Measurements from ENCODE around the gene EYA2. TPM values are rescaled to one million over a fixed set of nuclear protein-coding genes. Genes with fewer than 3 reads are reported as not detected.

The EYA2 gene
- total RNA-seq, 2 experiments from 2014 or later, result not detected

DNA sequence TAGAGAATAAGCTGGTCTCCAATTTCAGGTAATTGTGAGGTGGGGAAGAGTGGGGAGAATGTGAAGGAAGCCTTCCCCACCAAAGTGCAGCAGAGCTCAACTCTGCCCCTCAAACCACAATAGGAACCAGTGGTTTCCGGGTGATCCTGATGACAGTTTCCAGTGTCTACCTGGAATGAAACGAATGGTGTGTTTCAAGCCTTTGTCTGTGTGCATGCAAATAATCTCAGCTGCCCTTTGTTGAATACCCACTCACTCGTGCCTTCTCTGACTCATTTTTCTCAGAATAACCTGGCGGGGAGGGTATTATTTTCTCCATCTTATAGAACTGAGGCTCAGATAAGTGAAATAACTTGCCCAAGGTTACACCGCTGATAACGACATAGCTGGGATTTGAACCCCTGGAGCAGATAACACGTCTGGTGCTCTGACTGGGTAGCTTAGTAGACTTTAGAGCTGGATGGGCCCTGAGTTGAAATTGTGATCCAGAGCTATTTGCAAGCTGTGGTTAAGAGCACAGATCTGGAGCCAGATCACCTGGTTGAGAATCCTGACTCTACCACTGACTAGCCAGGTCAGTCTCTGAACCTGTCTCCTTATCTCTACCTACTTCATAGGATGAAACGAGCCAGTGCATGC is 85.1 kb downstream of the EYA2 start:
- Mint-ChIP-seq H3K4me1 (ENCODE audit: low read depth) (peaks cover 6% of the 10 kb centered on the region), H3K9me3 (peaks cover 14% of the 10 kb centered on the region), H3K4me3 (no peak overlapping the region), H3K36me3 (ENCODE audit: low read depth) (no peaks in the 10 kb centered on the region), H3K27me3 (peaks cover 42% of the 10 kb centered on the region), H3K27ac (no peak overlapping the region)
- intact Hi-C loops (cut with micrococcal nuclease), result no loop called here
- POLR2A ChIA-PET, result interaction anchor here (0.6 kb wide), 1 partner anchor 572 kb away, joined by 3 read pairs; no protein-coding TSS in a partner anchor
- DNase-seq (peak; percentile 24), ATAC-seq (peak; percentile 42)
- CTCF ChIA-PET, result interaction anchor here (1.0 to 1.9 kb wide), 2 partner anchors 10 to 97 kb away, joined by 3 to 4 read pairs; no protein-coding TSS in a partner anchor
- no peak for TF ChIP-seq CTCF (IDR thresholded peaks at IDR 0.05)

DNA sequence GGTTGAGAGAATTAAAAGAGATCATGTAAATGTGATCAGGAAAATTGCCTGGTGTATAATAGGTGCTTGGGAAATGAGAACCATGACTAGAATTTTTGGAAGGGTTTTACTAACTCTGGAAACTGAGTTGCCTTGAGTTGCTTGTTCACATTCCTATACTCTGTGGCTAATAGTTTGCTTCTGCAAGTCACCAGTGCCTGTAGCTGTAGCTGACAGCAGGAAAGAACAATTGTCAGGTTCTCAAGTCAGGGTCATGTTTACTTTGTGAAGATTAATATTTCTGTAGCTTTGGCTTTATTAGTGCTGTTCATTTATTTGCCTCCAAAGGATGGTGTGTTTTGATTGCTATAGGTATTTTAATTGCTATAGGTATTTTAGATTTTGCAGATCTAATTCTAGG is 86.5 kb downstream of the EYA2 start:
- Mint-ChIP-seq H3K4me3 (no peak overlapping the region), H3K9me3 (peaks cover 16% of the 10 kb centered on the region), H3K27me3 (peaks cover 45% of the 10 kb centered on the region), H3K4me1 (ENCODE audit: low read depth) (peaks cover 6% of the 10 kb centered on the region), H3K27ac (no peak overlapping the region), H3K36me3 (ENCODE audit: low read depth) (no peaks in the 10 kb centered on the region)
- ChIA-PET CTCF (no interaction called here), POLR2A (no interaction called here)
- ATAC-seq, result no peak
- no peak for DNase-seq
- no peak for TF ChIP-seq CTCF (IDR thresholded peaks at IDR 0.05)
- intact Hi-C loops (cut with micrococcal nuclease), result no loop called here

DNA sequence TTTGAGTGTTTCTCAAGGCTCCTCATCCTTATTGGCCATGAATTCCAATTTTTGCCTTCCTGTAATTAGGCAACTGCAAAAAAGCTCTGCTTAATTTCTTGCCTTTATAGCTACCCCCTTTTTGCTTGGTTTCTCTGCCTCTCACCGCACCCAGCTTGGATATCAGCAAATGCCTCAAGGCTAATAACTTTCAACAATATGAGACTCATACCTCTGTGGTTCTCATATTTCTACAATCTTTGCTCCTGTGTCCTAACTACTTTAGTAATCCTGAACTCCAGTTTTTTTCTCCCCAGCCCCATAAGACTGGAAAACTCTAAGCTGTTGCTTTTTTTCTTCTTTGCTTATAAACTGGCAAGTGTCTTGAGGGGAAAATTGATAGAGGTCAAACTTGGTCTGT is 88.8 kb downstream of the EYA2 start:
- ChIA-PET CTCF (no interaction called here), POLR2A (interaction anchor here (0.6 kb wide), 1 partner anchor 129 kb away, joined by 3 read pairs; no protein-coding TSS in a partner anchor)
- peaks cover 16% of the 10 kb centered on the region for H3K9me3 Mint-ChIP-seq
- ATAC-seq (no peak), DNase-seq (no peak)
- H3K27me3 Mint-ChIP-seq, result peaks cover 38% of the 10 kb centered on the region
- no peak for TF ChIP-seq CTCF (IDR thresholded peaks at IDR 0.05)
- no peaks in the 10 kb centered on the region for H3K36me3 Mint-ChIP-seq (ENCODE audit: low read depth)
- intact Hi-C loops (cut with micrococcal nuclease), result no loop called here
- H3K27ac Mint-ChIP-seq, result no peak overlapping the region
- H3K4me3 Mint-ChIP-seq, result no peak overlapping the region
- H3K4me1 Mint-ChIP-seq (ENCODE audit: low read depth), result peaks cover 6% of the 10 kb centered on the region

DNA sequence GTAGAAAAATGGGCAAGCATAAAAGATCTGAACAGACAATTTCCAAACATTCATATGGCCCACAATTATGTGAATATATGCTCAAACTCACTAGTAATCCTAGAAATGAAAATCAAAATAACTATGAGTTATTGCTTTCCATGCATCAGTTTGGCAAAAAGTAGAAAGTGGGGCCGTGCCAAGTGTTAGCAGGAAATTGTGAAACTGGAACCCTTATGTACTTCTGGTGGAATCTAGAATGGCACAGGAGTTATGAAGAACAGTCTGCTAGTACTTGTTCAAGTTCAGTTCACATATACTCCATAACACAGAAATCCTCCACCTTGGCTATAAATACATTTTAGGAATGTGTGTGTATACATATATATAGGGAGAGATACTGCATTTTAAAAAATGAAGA is 89.8 kb downstream of the EYA2 start:
- H3K4me1 Mint-ChIP-seq (ENCODE audit: low read depth), result peaks cover 5% of the 10 kb centered on the region
- H3K27me3 Mint-ChIP-seq, result peaks cover 31% of the 10 kb centered on the region
- no peak overlapping the region for H3K4me3 Mint-ChIP-seq
- H3K27ac Mint-ChIP-seq, result no peak overlapping the region
- TF ChIP-seq CTCF (IDR thresholded peaks at IDR 0.05), result no peak
- DNase-seq, result no peak
- CTCF ChIA-PET, result no interaction called here
- no peak for ATAC-seq
- POLR2A ChIA-PET, result no interaction called here
- intact Hi-C loops (cut with micrococcal nuclease), result no loop called here
- H3K36me3 Mint-ChIP-seq (ENCODE audit: low read depth), result no peaks in the 10 kb centered on the region
- H3K9me3 Mint-ChIP-seq, result peaks cover 16% of the 10 kb centered on the region

GRCh38 chr20:46985250-46985649 is 90.6 kb downstream of the EYA2 start:
- H3K36me3 Mint-ChIP-seq (ENCODE audit: low read depth), result no peaks in the 10 kb centered on the region
- intact Hi-C loops (cut with micrococcal nuclease), result no loop called here
- DNase-seq (no peak), ATAC-seq (no peak)
- H3K9me3 Mint-ChIP-seq, result peaks cover 16% of the 10 kb centered on the region
- no peak for TF ChIP-seq CTCF (IDR thresholded peaks at IDR 0.05)
- ChIA-PET CTCF (no interaction called here), POLR2A (interaction anchor here (0.6 kb wide), 1 partner anchor 88 kb away, joined by 3 read pairs; no protein-coding TSS in a partner anchor)
- peaks cover 4% of the 10 kb centered on the region for H3K4me1 Mint-ChIP-seq (ENCODE audit: low read depth)
- H3K4me3 Mint-ChIP-seq, result no peak overlapping the region
- no peak overlapping the region for H3K27ac Mint-ChIP-seq
- peaks cover 27% of the 10 kb centered on the region for H3K27me3 Mint-ChIP-seq
